ENCODE measurements around the gene AASDH.

GRCh38 chr4:56408978-56409377 lies 21.7 kb upstream of the AASDH start:
- no peak for TF ChIP-seq POLR2A (IDR thresholded peaks at IDR 0.05; ENCODE audit: extremely low read depth, insufficient read length)
- TF ChIP-seq CTCF (IDR thresholded peaks at IDR 0.05; ENCODE audit: low read depth, low read length): no peak
